Trophoblast cell (in vitro differentiated cells and primary cell): ENCODE measurements around the gene TPSAB1.

Source experiments
- DNase-seq, 2 donors: peaks; one replicate each; pipeline ENCODE4 v3.0.0-alpha.2; 2016
- H2AFZ ChIP-seq: 2 replicates; pipeline ENCODE4 v1.6.1; 2013; ENCODE audit warnings: low read length, moderate library complexity, mild to moderate bottlenecking; ENCODE audit not compliant: insufficient read depth, poor library complexity
- H2AK5ac ChIP-seq: 2 replicates; pipeline ENCODE4 v1.6.1; 2013; ENCODE audit warnings: mild to moderate bottlenecking, low read length
- H2BK120ac ChIP-seq: 2 replicates; pipeline ENCODE4 v1.6.1; 2013; ENCODE audit warnings: low read length, mild to moderate bottlenecking, moderate library complexity; ENCODE audit not compliant: insufficient read depth, poor library complexity
- H2BK12ac ChIP-seq: 2 replicates; pipeline ENCODE4 v1.6.1; 2013; ENCODE audit warnings: mild to moderate bottlenecking, low read length, moderate library complexity
- H2BK5ac ChIP-seq: 2 replicates; pipeline ENCODE4 v1.6.1; 2013; ENCODE audit warnings: low read length, low read depth, moderate library complexity, mild to moderate bottlenecking; ENCODE audit not compliant: poor library complexity
- H3K14ac ChIP-seq: 2 replicates; pipeline ENCODE4 v1.6.1; 2013; ENCODE audit warnings: mild to moderate bottlenecking, low read length
- H3K18ac ChIP-seq: 2 replicates; pipeline ENCODE4 v1.6.1; 2013; ENCODE audit warnings: mild to moderate bottlenecking, low read length
- H3K23ac ChIP-seq: 2 replicates; pipeline ENCODE4 v1.6.1; 2013; ENCODE audit warnings: low read length
- H3K27ac ChIP-seq: 2 replicates; pipeline ENCODE4 v1.5.1; 2013; ENCODE audit warnings: low read depth, mild to moderate bottlenecking, inconsistent platforms, low read length, moderate library complexity
- H3K27me3 ChIP-seq: 2 replicates; pipeline ENCODE4 v1.6.1; 2013; ENCODE audit warnings: inconsistent platforms, mild to moderate bottlenecking, low read length, moderate library complexity; ENCODE audit not compliant: insufficient read depth
- H3K36me3 ChIP-seq, 2 experiments: 1 replicate in 1 of 2; 2 replicates in 1 of 2; pipeline ENCODE4 v1.6.1; 2013; ENCODE audit warnings: low read length in 2 of 2, mild to moderate bottlenecking in 2 of 2, moderate library complexity in 1 of 2; ENCODE audit not compliant: insufficient read depth in 2 of 2, control insufficient read depth in 1 of 2
- H3K4ac ChIP-seq: 2 replicates; pipeline ENCODE4 v1.6.1; 2013; ENCODE audit warnings: low read depth, mild to moderate bottlenecking, low read length, moderate library complexity
- H3K4me1 ChIP-seq, 2 experiments: 1 replicate in 1 of 2; 2 replicates in 1 of 2; pipeline ENCODE4 v1.6.1; 2013; ENCODE audit warnings: low read length in 2 of 2, mild to moderate bottlenecking in 2 of 2, moderate library complexity in 1 of 2; ENCODE audit not compliant: insufficient read depth in 2 of 2, control insufficient read depth in 1 of 2
- H3K4me2 ChIP-seq: 2 replicates; pipeline ENCODE4 v1.6.1; 2013; ENCODE audit warnings: inconsistent platforms, mild to moderate bottlenecking, low read length, moderate library complexity
- H3K4me3 ChIP-seq: 2 replicates; pipeline ENCODE4 v1.5.1; 2013; ENCODE audit warnings: mild to moderate bottlenecking, low read depth, low read length, inconsistent platforms
- H3K79me1 ChIP-seq: one replicate; pipeline ENCODE4 v1.6.1; 2013; ENCODE audit warnings: low read length
- H3K79me2 ChIP-seq: 2 replicates; pipeline ENCODE4 v1.6.1; 2013; ENCODE audit warnings: low read length, mild to moderate bottlenecking; ENCODE audit not compliant: control insufficient read depth, insufficient read depth, poor library complexity
- H3K9ac ChIP-seq: 2 replicates; pipeline ENCODE4 v1.6.1; 2013; ENCODE audit warnings: mild to moderate bottlenecking, low read length
- H3K9me3 ChIP-seq: 2 replicates; pipeline ENCODE4 v1.6.1; 2013; ENCODE audit warnings: low read depth, mild to moderate bottlenecking, control low read depth, inconsistent platforms, low read length; ENCODE audit not compliant: insufficient read depth
- H4K12ac ChIP-seq: 2 replicates; pipeline ENCODE4 v1.6.1; 2013; ENCODE audit warnings: low read depth, mild to moderate bottlenecking, low read length, moderate library complexity
- H4K8ac ChIP-seq: 2 replicates; pipeline ENCODE4 v1.6.1; 2013; ENCODE audit warnings: low read depth, mild to moderate bottlenecking, low read length, moderate library complexity
- H4K91ac ChIP-seq: one replicate; pipeline ENCODE4 v1.6.1; 2013; ENCODE audit warnings: low read depth, mild to moderate bottlenecking, low read length, moderate library complexity
- WGBS: extraction: QIAGEN DNeasy Blood & Tissue Kit; methylation state at CpG from one replicate; pipeline ENCODE4 v1.1.7; 2013; ENCODE audit warnings: missing lambda C conversion rate; ENCODE audit not compliant: insufficient read length, insufficient coverage; ENCODE audit errors: extremely low coverage; 5-methylcytosine and 5-hydroxymethylcytosine counted together

The TPSAB1 gene

DNA sequence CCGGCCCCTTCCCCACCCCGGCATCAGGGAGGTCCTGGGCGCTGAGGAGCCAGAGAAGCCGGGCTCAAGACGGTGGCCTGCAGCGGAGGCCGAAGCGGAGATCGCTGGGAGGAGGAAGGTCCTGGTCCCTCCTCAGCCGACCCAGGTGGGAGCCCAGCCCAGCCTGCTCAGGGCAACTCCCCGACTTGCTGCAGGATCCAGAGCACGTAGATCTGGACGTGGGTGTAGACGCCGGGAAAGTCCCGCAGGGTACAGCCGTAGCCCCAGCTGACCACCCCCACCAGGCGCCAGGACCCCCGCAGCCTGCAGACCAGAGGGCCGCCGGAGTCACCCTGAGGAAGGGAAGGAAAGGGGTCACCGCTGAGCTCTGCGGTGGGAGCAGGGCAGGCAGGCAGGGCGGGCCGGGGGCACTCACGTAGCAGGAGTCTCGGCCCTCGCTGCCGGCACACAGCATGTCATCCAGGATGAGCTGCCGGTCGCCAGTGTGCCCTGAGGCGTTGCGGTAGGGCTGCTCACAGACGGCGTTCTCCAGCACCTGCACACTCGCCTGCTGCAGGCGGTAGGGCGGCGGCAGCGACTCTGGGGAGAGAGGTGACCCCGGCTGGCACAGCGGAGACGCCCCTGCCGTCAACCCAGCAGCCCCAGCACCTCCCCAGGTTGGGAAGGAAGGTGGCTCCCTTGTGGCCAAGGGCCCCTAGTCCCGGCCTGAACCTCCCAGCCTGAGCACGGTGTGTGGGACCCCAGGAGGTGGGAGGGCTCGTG lies 20.8 kb downstream of the TPSAB1 start:
- no peak overlapping the region for H3K4me3 ChIP-seq
- H2AK5ac ChIP-seq: no peak overlapping the region
- H2BK12ac ChIP-seq: no peak overlapping the region
- H3K4ac ChIP-seq: no peak overlapping the region
- H2AFZ ChIP-seq: no peak overlapping the region
- no peak overlapping the region for H3K27ac ChIP-seq
- peaks cover 13% of the 10 kb centered on the region for H3K9me3 ChIP-seq
- DNase-seq: peak; percentile 85 to 94
- no peaks in the 10 kb centered on the region for H3K36me3 ChIP-seq
- H2BK5ac ChIP-seq: no peak overlapping the region
- no peaks in the 10 kb centered on the region for H3K79me1 ChIP-seq
- H4K8ac ChIP-seq: no peak overlapping the region
- no peak overlapping the region for H3K23ac ChIP-seq
- no peaks in the 10 kb centered on the region for H3K4me1 ChIP-seq
- H3K27me3 ChIP-seq: peaks cover 4% of the 10 kb centered on the region
- H3K9ac ChIP-seq: no peak overlapping the region
- H4K91ac ChIP-seq: no peak overlapping the region
- H2BK120ac ChIP-seq: no peak overlapping the region
- no peak overlapping the region for H3K4me2 ChIP-seq
- H3K79me2 ChIP-seq: no peaks in the 10 kb centered on the region
- H4K12ac ChIP-seq: no peak overlapping the region
- no peak overlapping the region for H3K14ac ChIP-seq
- H3K18ac ChIP-seq: no peak overlapping the region
- WGBS: no CpG with 5 or more reads among the region's 47 CpGs

DNA sequence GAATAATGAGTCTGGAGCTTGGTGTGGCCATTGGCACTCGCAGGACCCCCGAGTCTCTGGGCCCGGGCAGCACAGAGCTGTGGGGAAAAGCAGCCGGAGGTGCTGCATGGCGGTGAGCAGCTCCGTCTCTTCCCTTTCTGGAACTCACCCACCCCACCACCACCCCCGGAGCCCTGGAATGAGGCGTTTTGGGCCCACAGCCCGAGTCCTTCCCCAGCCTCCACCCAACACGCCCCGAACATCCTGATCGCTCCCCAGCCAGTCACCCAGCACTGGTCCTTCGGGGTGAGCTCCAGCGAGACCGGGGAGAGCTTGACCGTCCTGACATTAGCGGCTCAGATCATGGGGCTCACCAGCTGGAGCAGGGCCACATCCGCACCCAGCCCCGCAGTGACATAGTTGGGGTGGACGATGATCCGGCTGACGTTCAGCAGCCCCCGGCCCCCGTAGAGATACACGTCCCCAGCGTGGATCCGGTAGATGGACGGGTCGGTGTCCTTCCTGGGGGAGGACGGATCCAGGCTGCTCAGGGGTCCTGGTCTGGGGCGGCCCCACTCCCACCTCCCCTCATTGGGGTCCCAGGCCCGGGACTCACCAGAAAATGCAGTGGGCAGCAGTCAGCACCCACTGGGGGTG lies 21.8 kb downstream of the TPSAB1 start:
- no peak overlapping the region for H2AK5ac ChIP-seq
- H3K27ac ChIP-seq: no peak overlapping the region
- H2BK5ac ChIP-seq: no peak overlapping the region
- no peak overlapping the region for H4K12ac ChIP-seq
- H3K79me1 ChIP-seq: no peaks in the 10 kb centered on the region
- H3K4me1 ChIP-seq: no peaks in the 10 kb centered on the region
- peaks cover 4% of the 10 kb centered on the region for H3K27me3 ChIP-seq
- H3K4me2 ChIP-seq: no peak overlapping the region
- no peak overlapping the region for H3K14ac ChIP-seq
- no peaks in the 10 kb centered on the region for H3K79me2 ChIP-seq
- H3K4me3 ChIP-seq: no peak overlapping the region
- no peak overlapping the region for H2BK12ac ChIP-seq
- no peak overlapping the region for H4K91ac ChIP-seq
- H3K9ac ChIP-seq: no peak overlapping the region
- H2BK120ac ChIP-seq: no peak overlapping the region
- no peak overlapping the region for H3K4ac ChIP-seq
- H3K9me3 ChIP-seq: peaks cover 13% of the 10 kb centered on the region
- no peak overlapping the region for H3K18ac ChIP-seq
- no peak overlapping the region for H4K8ac ChIP-seq
- WGBS: no CpG with 5 or more reads among the region's 32 CpGs
- no peak for DNase-seq
- no peaks in the 10 kb centered on the region for H3K36me3 ChIP-seq
- H3K23ac ChIP-seq: no peak overlapping the region
- no peak overlapping the region for H2AFZ ChIP-seq

DNA sequence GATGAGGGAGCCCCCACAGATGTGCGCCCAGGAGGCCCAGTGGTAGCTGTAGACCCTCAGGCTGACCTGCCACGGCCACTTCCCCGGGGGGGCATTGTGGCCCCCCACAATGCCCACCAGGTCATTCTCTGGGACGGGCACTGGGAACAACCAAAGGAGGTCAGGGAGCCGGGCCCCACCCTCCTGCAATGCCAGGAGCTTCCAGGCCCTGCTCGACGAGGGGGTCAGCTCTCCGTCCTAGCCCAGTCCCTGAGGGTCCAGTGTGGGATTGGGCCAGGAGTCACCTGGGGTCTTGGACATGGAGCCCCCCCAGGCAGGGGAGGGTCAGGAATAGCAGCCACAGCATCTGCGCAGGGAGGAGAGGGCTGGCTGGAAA lies 22.3 kb downstream of the TPSAB1 start:
- Histone ChIP-seq H3K79me1 (no peaks in the 10 kb centered on the region), H3K4me3 (no peak overlapping the region), H3K36me3 (no peaks in the 10 kb centered on the region), H3K23ac (no peak overlapping the region), H2BK12ac (no peak overlapping the region), H3K14ac (no peak overlapping the region), H3K4me1 (no peaks in the 10 kb centered on the region), H3K9ac (no peak overlapping the region), H3K27ac (no peak overlapping the region), H4K91ac (no peak overlapping the region), H2BK5ac (no peak overlapping the region), H3K4me2 (no peak overlapping the region), H3K27me3 (peaks cover 4% of the 10 kb centered on the region), H3K18ac (no peak overlapping the region), H4K8ac (no peak overlapping the region), H2AFZ (no peak overlapping the region), H3K9me3 (peaks cover 13% of the 10 kb centered on the region), H2AK5ac (no peak overlapping the region), H3K79me2 (no peaks in the 10 kb centered on the region), H2BK120ac (no peak overlapping the region), H3K4ac (no peak overlapping the region), H4K12ac (no peak overlapping the region)
- WGBS: no CpG with 5 or more reads among the region's 9 CpGs
- no peak for DNase-seq

DNA sequence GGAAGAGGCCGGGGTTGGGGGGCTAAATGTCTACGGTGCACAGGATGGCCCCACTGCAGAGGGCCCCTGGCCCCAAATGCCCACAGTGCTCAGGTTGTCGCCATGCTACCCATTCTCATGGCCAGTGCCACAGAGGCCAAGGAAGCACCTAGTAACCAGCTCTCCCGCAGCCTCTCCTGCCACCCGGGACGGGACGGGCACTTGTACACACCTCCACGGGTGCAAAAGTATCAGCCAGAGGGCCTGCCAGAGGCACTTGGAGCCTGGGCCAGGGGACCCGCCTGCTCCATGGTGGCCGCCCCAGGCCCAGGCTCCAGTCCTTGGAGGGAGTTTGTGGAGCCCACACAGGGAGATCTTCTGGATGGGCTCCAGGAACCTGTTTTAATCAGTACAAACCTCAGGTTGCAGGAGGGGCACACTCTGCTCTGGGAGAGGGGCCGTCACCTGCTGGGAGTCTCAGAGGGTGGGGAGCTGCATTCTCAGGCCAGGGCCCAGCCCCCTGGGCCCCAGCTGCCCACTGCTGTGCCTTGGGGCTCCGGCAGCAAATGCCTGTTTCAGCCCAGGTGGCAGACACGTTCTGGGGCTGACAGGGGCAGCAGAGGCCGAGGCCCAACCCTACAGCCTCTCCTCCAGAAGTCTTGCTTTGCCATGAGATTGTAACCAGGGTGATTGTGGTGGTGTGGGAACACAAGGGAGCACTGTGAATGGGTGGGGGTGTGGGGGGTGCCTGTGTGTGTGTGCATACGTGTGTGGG lies 23.3 kb downstream of the TPSAB1 start:
- Histone ChIP-seq H4K8ac (no peak overlapping the region), H2BK5ac (no peak overlapping the region), H2BK12ac (no peak overlapping the region), H3K23ac (peak overlapping the region; percentile 19), H3K9ac (no peak overlapping the region), H3K4me1 (no peaks in the 10 kb centered on the region), H3K4me3 (peak overlapping the region; percentile 6), H3K14ac (no peak overlapping the region), H2BK120ac (no peak overlapping the region), H2AFZ (no peak overlapping the region), H3K4ac (no peak overlapping the region), H4K91ac (no peak overlapping the region), H3K79me2 (no peaks in the 10 kb centered on the region), H3K18ac (no peak overlapping the region), H3K27ac (no peak overlapping the region), H3K36me3 (no peaks in the 10 kb centered on the region), H3K4me2 (no peak overlapping the region), H4K12ac (no peak overlapping the region), H3K79me1 (no peaks in the 10 kb centered on the region), H2AK5ac (no peak overlapping the region), H3K9me3 (peaks cover 13% of the 10 kb centered on the region), H3K27me3 (peaks cover 4% of the 10 kb centered on the region)
- DNase-seq: peak in 1 of 2 donors; percentile 39
- no CpG with 5 or more reads among the region's 15 CpGs for WGBS
